BJ (cell line): ENCODE data around the gene RPGR. TPM values are rescaled to one million over a fixed set of nuclear protein-coding genes. Genes with fewer than 3 reads are reported as not detected.
A peak's percentile ranks its signal among the peaks of the same experiment; 100 is the strongest.

ENCODE experiments used
- CTCF ChIA-PET: fragments of 350-600 bp; formaldehyde crosslinking; extraction: SDS; loops from one replicate; lab custom pipeline; 2021; ENCODE audit warnings: antibody characterized with exemption, inconsistent platforms; lab: Yijun Ruan, JAX
- POLR2A ChIA-PET: fragments of 300-600 bp; sonication (Branson Sonifier 250); formaldehyde crosslinking; extraction: SDS; loops from one replicate; lab custom pipeline; 2021; ENCODE audit warnings: antibody characterized with exemption; lab: Charles Lee
- DNase-seq: peaks from one replicate; pipeline ENCODE4 v3.0.0-alpha.2; 2011; ENCODE audit warnings: low read depth
- H3K27me3 ChIP-seq: 2 replicates; pipeline ENCODE4 v1.6.0; 2011; ENCODE audit warnings: low read length; ENCODE audit not compliant: control insufficient read depth, insufficient read depth
- H3K36me3 ChIP-seq: 2 replicates; pipeline ENCODE4 v1.5.1; 2011; ENCODE audit warnings: low read length; ENCODE audit not compliant: control insufficient read depth, insufficient read depth
- H3K4me3 ChIP-seq: 2 replicates; pipeline ENCODE4 v1.5.1; 2011; ENCODE audit warnings: low read depth, mild to moderate bottlenecking, control low read depth, low read length
- CTCF ChIP-seq: IDR thresholded peaks from 2 replicates; pipeline ENCODE4 v1.5.1; 2011; ENCODE audit warnings: low read depth, mild to moderate bottlenecking, control low read depth, inconsistent platforms, low read length, moderate library complexity; ENCODE audit not compliant: insufficient read depth
- polyA plus RNA-seq: library from polyadenylated mRNA; depleted of rRNA; stranded (reverse); fragments of >200 nt; gene quantifications from 2 replicates; pipeline ENCODE4 v1.2.3, GENCODE V29; 2011

Gene RPGR
- polyA plus RNA-seq, 1 experiment: 0.93 TPM

- no peak for TF ChIP-seq CTCF
- Histone ChIP-seq H3K4me3 (no peak overlapping the region), H3K27me3 (no peaks in the 10 kb centered on the region), H3K36me3 (no peaks in the 10 kb centered on the region)
- no peak for DNase-seq
- ChIA-PET POLR2A (no interaction called here), CTCF (interaction anchor here (1.4 to 1.6 kb wide), 4 partner anchors 11 to 352 kb away, joined by 3 to 5 read pairs (median 4); no protein-coding TSS in a partner anchor)
Measured at GRCh38 chrX:38278682-38279081, 48.6 kb downstream of the RPGR start.

- Histone ChIP-seq H3K4me3 (no peak overlapping the region), H3K36me3 (no peaks in the 10 kb centered on the region), H3K27me3 (no peaks in the 10 kb centered on the region)
- POLR2A ChIA-PET: no interaction called here
- CTCF ChIA-PET: interaction anchor here (1.1 to 1.6 kb wide), 5 partner anchors 16 to 352 kb away, joined by 3 to 5 read pairs (median 4); no protein-coding TSS in a partner anchor
- no peak for TF ChIP-seq CTCF
- no peak for DNase-seq
Measured at GRCh38 chrX:38277802-38278201, 49.5 kb downstream of the RPGR start.

- POLR2A ChIA-PET: no interaction called here
- H3K36me3 ChIP-seq: no peaks in the 10 kb centered on the region
- no peak overlapping the region for H3K4me3 ChIP-seq
- CTCF ChIA-PET: interaction anchor here (1.4 kb wide), 1 partner anchor 58 kb away, joined by 3 read pairs; no protein-coding TSS in a partner anchor
- H3K27me3 ChIP-seq: no peaks in the 10 kb centered on the region
- no peak for TF ChIP-seq CTCF
- no peak for DNase-seq
Measured at GRCh38 chrX:38277136-38277535, 50.2 kb downstream of the RPGR start.

GRCh38 chrX:38276089-38276488 lies 51.2 kb downstream of the RPGR start:
- CTCF ChIA-PET: no interaction called here
- no peak for TF ChIP-seq CTCF
- Histone ChIP-seq H3K27me3 (no peaks in the 10 kb centered on the region), H3K36me3 (no peaks in the 10 kb centered on the region), H3K4me3 (no peak overlapping the region)
- no peak for DNase-seq
- POLR2A ChIA-PET: no interaction called here

- ChIA-PET POLR2A (no interaction called here), CTCF (interaction anchor here (1.3 kb wide), 1 partner anchor 8 kb away, joined by 3 read pairs; no protein-coding TSS in a partner anchor)
- H3K4me3 ChIP-seq: no peak overlapping the region
- no peaks in the 10 kb centered on the region for H3K27me3 ChIP-seq
- peak; percentile 66 for DNase-seq
- TF ChIP-seq CTCF: no peak
- no peaks in the 10 kb centered on the region for H3K36me3 ChIP-seq
Measured at GRCh38 chrX:38275615-38276014, 51.7 kb downstream of the RPGR start.
